ENCODE data around the gene CNNM1. TPM values are rescaled to one million over a fixed set of nuclear protein-coding genes. Genes with fewer than 3 reads are reported as not detected.

Gene CNNM1
- total RNA-seq, 1 experiment from 2014 or later, result not detected

DNA sequence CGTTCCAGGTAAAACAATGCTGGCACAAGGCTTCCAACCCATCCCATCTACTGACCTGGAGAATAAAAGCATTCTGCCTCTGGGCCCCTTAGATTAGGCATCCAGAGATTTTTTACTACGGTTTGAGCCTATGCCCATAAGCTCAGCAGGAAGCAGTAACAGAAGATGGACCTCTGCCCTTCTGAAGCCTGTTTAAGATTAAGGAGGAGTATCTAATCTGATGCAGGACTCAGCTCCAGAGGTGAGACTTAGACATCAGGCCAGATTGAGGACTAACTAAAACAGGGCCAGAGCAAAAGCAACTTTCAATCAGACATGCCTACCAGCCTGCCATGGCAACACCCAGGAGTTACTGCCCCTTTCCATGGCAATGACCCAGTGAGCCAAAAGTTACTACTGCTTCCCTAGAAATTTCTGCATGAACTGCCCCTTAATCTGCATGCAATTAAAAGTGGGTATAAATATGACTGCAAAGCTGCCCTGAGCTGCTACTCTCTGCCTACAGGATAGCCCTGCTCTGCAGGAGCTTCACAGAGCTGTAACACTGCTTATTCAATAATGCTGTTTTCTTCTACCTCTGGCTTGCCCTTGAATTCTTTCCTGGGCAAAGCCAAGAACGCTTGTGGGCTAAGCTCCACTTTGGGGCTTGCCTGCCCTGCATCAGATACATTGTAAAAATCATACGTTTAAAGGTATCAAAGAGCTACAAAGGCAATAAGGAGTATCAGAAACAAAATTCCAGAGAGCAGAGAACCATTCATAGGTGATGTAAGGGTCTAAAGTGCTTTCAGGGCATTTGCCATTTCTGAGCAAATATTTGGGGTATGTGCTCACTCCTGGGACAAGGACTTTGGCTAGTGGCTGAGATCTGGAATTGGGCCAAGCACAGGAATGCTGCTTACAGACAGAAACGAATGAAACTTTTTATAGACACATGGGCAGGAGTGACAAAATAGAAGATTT lies 25.0 kb upstream of the CNNM1 start:
- Histone ChIP-seq H3K4me2 (ENCODE audit: low read length) (no peak overlapping the region), H3K4me3 (replicated peaks in 1 of 2; ENCODE audit: low read depth in 1 of 2, low read length in 2 of 2) (no peak overlapping the region)

DNA sequence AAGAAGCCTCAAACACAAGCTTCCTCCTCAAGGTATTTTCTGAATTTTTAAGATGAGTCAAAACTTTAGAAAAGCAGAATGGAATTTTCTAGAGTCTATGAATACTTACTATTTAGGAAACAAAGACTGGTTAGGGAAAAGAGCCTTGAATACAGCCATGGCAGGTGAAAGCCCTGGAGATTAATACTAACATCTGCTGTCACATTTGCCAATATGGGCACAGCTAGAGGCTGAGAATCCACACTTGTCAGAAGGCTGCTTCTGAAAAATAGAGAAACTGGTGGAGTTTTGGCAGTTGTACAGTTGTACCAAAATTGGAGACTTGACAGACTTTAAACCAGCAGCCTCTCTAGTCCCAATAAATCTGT lies 24.3 kb upstream of the CNNM1 start:
- TF ChIP-seq RAD21 (IDR thresholded peaks at IDR 0.05; ENCODE audit: low read depth) (no peak), POLR2AphosphoS5 (IDR thresholded peaks at IDR 0.05; ENCODE audit: low read depth, low read length) (no peak), SIN3A (IDR thresholded peaks at IDR 0.05; ENCODE audit: low read depth) (no peak), CBX3 (IDR thresholded peaks at IDR 0.05; ENCODE audit: low read depth) (no peak), ELF1 (IDR thresholded peaks at IDR 0.05; ENCODE audit: borderline replicate concordance, low read depth) (no peak)
- TF ChIP-seq, protein P1, sequence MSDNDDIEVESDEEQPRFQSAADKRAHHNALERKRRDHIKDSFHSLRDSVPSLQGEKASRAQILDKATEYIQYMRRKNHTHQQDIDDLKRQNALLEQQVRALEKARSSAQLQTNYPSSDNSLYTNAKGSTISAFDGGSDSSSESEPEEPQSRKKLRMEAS (IDR thresholded peaks at IDR 0.05), result no peak
- Histone ChIP-seq H3K36me3 (ENCODE audit: control insufficient read depth in 1 of 2, insufficient read depth in 2 of 2, low read length in 2 of 2) (no peaks in the 10 kb centered on the region), H3K4me3 (replicated peaks in 1 of 2; ENCODE audit: low read depth in 1 of 2, low read length in 2 of 2) (no peak overlapping the region), H4K20me1 (ENCODE audit: insufficient read depth) (no peaks in the 10 kb centered on the region), H3K79me2 (ENCODE audit: insufficient read depth, low read length) (no peaks in the 10 kb centered on the region), H3K27me3 (ENCODE audit: insufficient read depth, low read length) (peaks cover 18% of the 10 kb centered on the region), H3K9me3 (ENCODE audit: control insufficient read depth in 1 of 2, insufficient read depth in 1 of 2, low read depth in 1 of 2, low read length in 2 of 2) (no peaks in the 10 kb centered on the region), H3K4me2 (ENCODE audit: low read length) (no peak overlapping the region), H2AFZ (ENCODE audit: low read depth, low read length, poor library complexity, severe bottlenecking) (no peak overlapping the region), H3K4me1 (ENCODE audit: control insufficient read depth in 1 of 2, insufficient read depth in 2 of 2, low read length in 2 of 2) (no peaks in the 10 kb centered on the region), H3K27ac (ENCODE audit: low read depth, low read length) (no peak overlapping the region), H3K9ac (ENCODE audit: low read length) (no peak overlapping the region), H3K9me2 (ENCODE audit: insufficient read depth) (no peaks in the 10 kb centered on the region)
- intact Hi-C loops (cut with micrococcal nuclease), result no loop called here
- BruUV-seq (replicated peaks), result no TSS peak
- ATAC-seq (no peak), DNase-seq (ENCODE audit: low read depth, low spot score) (no peak)
- RAD21 ChIA-PET (ENCODE audit: low non-redundant PET in 1 of 2, low total read pairs in 2 of 2, uncharacterized antibody in 2 of 2, unreplicated experiment in 2 of 2), result no interaction called here
- CTCF ChIA-PET, result no interaction called here
- POLR2A ChIA-PET, result no interaction called here

More for the DNA sequence above, 25.0 kb upstream of the CNNM1 start:
- Histone ChIP-seq H3K9ac (ENCODE audit: low read length) (no peak overlapping the region), H4K20me1 (ENCODE audit: insufficient read depth) (no peaks in the 10 kb centered on the region), H3K9me2 (ENCODE audit: insufficient read depth) (no peaks in the 10 kb centered on the region), H3K9me3 (ENCODE audit: control insufficient read depth in 1 of 2, insufficient read depth in 1 of 2, low read depth in 1 of 2, low read length in 2 of 2) (no peaks in the 10 kb centered on the region), H3K27ac (ENCODE audit: low read depth, low read length) (no peak overlapping the region), H3K27me3 (ENCODE audit: insufficient read depth, low read length) (peaks cover 18% of the 10 kb centered on the region), H3K36me3 (ENCODE audit: control insufficient read depth in 1 of 2, insufficient read depth in 2 of 2, low read length in 2 of 2) (no peaks in the 10 kb centered on the region), H3K4me1 (ENCODE audit: control insufficient read depth in 1 of 2, insufficient read depth in 2 of 2, low read length in 2 of 2) (no peaks in the 10 kb centered on the region), H3K79me2 (ENCODE audit: insufficient read depth, low read length) (no peaks in the 10 kb centered on the region), H2AFZ (ENCODE audit: low read depth, low read length, poor library complexity, severe bottlenecking) (no peak overlapping the region)
- intact Hi-C loops (cut with micrococcal nuclease), result no loop called here
- POLR2A ChIA-PET, result no interaction called here
- TF ChIP-seq JUND (IDR thresholded peaks at IDR 0.05) (no peak), ZFX (IDR thresholded peaks at IDR 0.05) (peak; percentile 13; the same call in 1 of the 2 replicates)
- DNase-seq (ENCODE audit: low read depth, low spot score) (no peak), ATAC-seq (no peak)
- BruUV-seq (replicated peaks), result no TSS peak
- CTCF ChIA-PET, result no interaction called here
- RAD21 ChIA-PET (ENCODE audit: low non-redundant PET in 1 of 2, low total read pairs in 2 of 2, uncharacterized antibody in 2 of 2, unreplicated experiment in 2 of 2), result no interaction called here
